Measurements from ENCODE around the gene ERLIN1.

Gene ERLIN1

GRCh38 chr10:100182281-100182680 lies 3.5 kb downstream of the ERLIN1 start:
- peak; percentile 74 to 82 for DNase-seq (ENCODE audit: low read depth in 1 of 2, low spot score in 1 of 2)
- TF ChIP-seq, protein P1, sequence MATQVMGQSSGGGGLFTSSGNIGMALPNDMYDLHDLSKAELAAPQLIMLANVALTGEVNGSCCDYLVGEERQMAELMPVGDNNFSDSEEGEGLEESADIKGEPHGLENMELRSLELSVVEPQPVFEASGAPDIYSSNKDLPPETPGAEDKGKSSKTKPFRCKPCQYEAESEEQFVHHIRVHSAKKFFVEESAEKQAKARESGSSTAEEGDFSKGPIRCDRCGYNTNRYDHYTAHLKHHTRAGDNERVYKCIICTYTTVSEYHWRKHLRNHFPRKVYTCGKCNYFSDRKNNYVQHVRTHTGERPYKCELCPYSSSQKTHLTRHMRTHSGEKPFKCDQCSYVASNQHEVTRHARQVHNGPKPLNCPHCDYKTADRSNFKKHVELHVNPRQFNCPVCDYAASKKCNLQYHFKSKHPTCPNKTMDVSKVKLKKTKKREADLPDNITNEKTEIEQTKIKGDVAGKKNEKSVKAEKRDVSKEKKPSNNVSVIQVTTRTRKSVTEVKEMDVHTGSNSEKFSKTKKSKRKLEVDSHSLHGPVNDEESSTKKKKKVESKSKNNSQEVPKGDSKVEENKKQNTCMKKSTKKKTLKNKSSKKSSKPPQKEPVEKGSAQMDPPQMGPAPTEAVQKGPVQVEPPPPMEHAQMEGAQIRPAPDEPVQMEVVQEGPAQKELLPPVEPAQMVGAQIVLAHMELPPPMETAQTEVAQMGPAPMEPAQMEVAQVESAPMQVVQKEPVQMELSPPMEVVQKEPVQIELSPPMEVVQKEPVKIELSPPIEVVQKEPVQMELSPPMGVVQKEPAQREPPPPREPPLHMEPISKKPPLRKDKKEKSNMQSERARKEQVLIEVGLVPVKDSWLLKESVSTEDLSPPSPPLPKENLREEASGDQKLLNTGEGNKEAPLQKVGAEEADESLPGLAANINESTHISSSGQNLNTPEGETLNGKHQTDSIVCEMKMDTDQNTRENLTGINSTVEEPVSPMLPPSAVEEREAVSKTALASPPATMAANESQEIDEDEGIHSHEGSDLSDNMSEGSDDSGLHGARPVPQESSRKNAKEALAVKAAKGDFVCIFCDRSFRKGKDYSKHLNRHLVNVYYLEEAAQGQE (IDR thresholded peaks at IDR 0.05; ENCODE audit: insufficient replicate concordance, low read depth) = no peak
- TF ChIP-seq SPI1 (IDR thresholded peaks at IDR 0.05; ENCODE audit: borderline replicate concordance, low read depth) (no peak), CTCF (IDR thresholded peaks at IDR 0.05; ENCODE audit: insufficient read depth, low read length) (no peak), POLR2AphosphoS5 (IDR thresholded peaks at IDR 0.05; ENCODE audit: low read depth) (no peak), GABPA (IDR thresholded peaks at IDR 0.05; ENCODE audit: low read depth) (no peak)
- H3K27me3 ChIP-seq (ENCODE audit: insufficient read depth, poor library complexity, severe bottlenecking) = no peaks in the 10 kb centered on the region
- H3K27ac ChIP-seq (replicated peaks) = peak overlapping the region; percentile 97
- peak overlapping the region; percentile 70 for H3K4me3 ChIP-seq (replicated peaks; ENCODE audit: insufficient read depth, low read length)

GRCh38 chr10:100175875-100176274 lies 10.0 kb downstream of the ERLIN1 start:
- Histone ChIP-seq H3K27ac (replicated peaks) (no peak overlapping the region), H3K27me3 (ENCODE audit: insufficient read depth, poor library complexity, severe bottlenecking) (no peaks in the 10 kb centered on the region), H3K4me3 (replicated peaks; ENCODE audit: insufficient read depth, low read length) (no peak overlapping the region)
- no peak for DNase-seq (ENCODE audit: low read depth in 1 of 2, low spot score in 1 of 2)
- TF ChIP-seq, protein P1 (IDR thresholded peaks at IDR 0.05; ENCODE audit: insufficient replicate concordance, low read depth) = no peak
- TF ChIP-seq POLR2AphosphoS5 (IDR thresholded peaks at IDR 0.05; ENCODE audit: low read depth) = no peak
- no peak for TF ChIP-seq SPI1 (IDR thresholded peaks at IDR 0.05; ENCODE audit: borderline replicate concordance, low read depth)
- TF ChIP-seq GABPA (IDR thresholded peaks at IDR 0.05; ENCODE audit: low read depth) = no peak
- TF ChIP-seq CTCF (IDR thresholded peaks at IDR 0.05; ENCODE audit: insufficient read depth, low read length) = no peak

GRCh38 chr10:100174699-100175677 lies 10.8 kb downstream of the ERLIN1 start:
- no peaks in the 10 kb centered on the region for H3K27me3 ChIP-seq (ENCODE audit: insufficient read depth, poor library complexity, severe bottlenecking)
- TF ChIP-seq GABPA (IDR thresholded peaks at IDR 0.05; ENCODE audit: low read depth) (no peak), POLR2AphosphoS5 (IDR thresholded peaks at IDR 0.05; ENCODE audit: low read depth) (no peak), CTCF (IDR thresholded peaks at IDR 0.05; ENCODE audit: insufficient read depth, low read length) (no peak), SPI1 (IDR thresholded peaks at IDR 0.05; ENCODE audit: borderline replicate concordance, low read depth) (no peak)
- TF ChIP-seq, protein P1 (IDR thresholded peaks at IDR 0.05; ENCODE audit: insufficient replicate concordance, low read depth) = no peak
- DNase-seq (ENCODE audit: low read depth in 1 of 2, low spot score in 1 of 2) = no peak
- no peak overlapping the region for H3K27ac ChIP-seq (replicated peaks)
- H3K4me3 ChIP-seq (replicated peaks; ENCODE audit: insufficient read depth, low read length) = no peak overlapping the region

Data from HL-60 (cell line).